Measurements from ENCODE around the gene ZBTB7C.

Gene ZBTB7C

GRCh38 chr18:48254077-48254602, 155.0 kb downstream of the ZBTB7C start:
- DNase-seq (ENCODE audit: low spot score) = no peak

GRCh38 chr18:48252525-48252924, 156.7 kb downstream of the ZBTB7C start:
- DNase-seq (ENCODE audit: low spot score) = no peak

GRCh38 chr18:48250918-48251317, 158.3 kb downstream of the ZBTB7C start:
- DNase-seq (ENCODE audit: low spot score) = no peak

- no peak for DNase-seq (ENCODE audit: low spot score)
Measured at GRCh38 chr18:48250362-48250907, 158.7 kb downstream of the ZBTB7C start.

- DNase-seq (ENCODE audit: low spot score) = no peak
Measured at GRCh38 chr18:48249854-48250253, 159.3 kb downstream of the ZBTB7C start.

GRCh38 chr18:48244530-48244929, 164.7 kb downstream of the ZBTB7C start:
- no peak for DNase-seq (ENCODE audit: low spot score)

- DNase-seq (ENCODE audit: low spot score) = no peak
Measured at GRCh38 chr18:48238636-48239035, 170.5 kb downstream of the ZBTB7C start.

GRCh38 chr18:48238206-48238605, 171.0 kb downstream of the ZBTB7C start:
- peak; percentile 22 for DNase-seq (ENCODE audit: low spot score)

- DNase-seq (ENCODE audit: low spot score) = no peak
Measured at GRCh38 chr18:48236822-48237221, 172.4 kb downstream of the ZBTB7C start.

GRCh38 chr18:48230467-48231113, 178.6 kb downstream of the ZBTB7C start:
- peak; percentile 60 for DNase-seq (ENCODE audit: low spot score)

GRCh38 chr18:48229552-48229981, 179.6 kb downstream of the ZBTB7C start:
- no peak for DNase-seq (ENCODE audit: low spot score)

- no peak for DNase-seq (ENCODE audit: low spot score)
Measured at GRCh38 chr18:48228841-48229240, 180.3 kb downstream of the ZBTB7C start.

GRCh38 chr18:48228301-48228715, 180.9 kb downstream of the ZBTB7C start:
- DNase-seq (ENCODE audit: low spot score) = peak; percentile 5

- DNase-seq (ENCODE audit: low spot score) = peak; percentile 79
Measured at GRCh38 chr18:48227206-48227605, 182.0 kb downstream of the ZBTB7C start.

- DNase-seq (ENCODE audit: low spot score) = no peak
Measured at GRCh38 chr18:48226401-48226800, 182.8 kb downstream of the ZBTB7C start.

GRCh38 chr18:48222118-48222517, 187.1 kb downstream of the ZBTB7C start:
- DNase-seq (ENCODE audit: low spot score) = peak; percentile 66

- DNase-seq (ENCODE audit: low spot score) = no peak
Measured at GRCh38 chr18:48219810-48220499, 189.2 kb downstream of the ZBTB7C start.

GRCh38 chr18:48219037-48219809, 190.0 kb downstream of the ZBTB7C start:
- DNase-seq (ENCODE audit: low spot score) = no peak

GRCh38 chr18:48218285-48219022, 190.7 kb downstream of the ZBTB7C start:
- DNase-seq (ENCODE audit: low spot score) = no peak

- no peak for DNase-seq (ENCODE audit: low spot score)
Measured at GRCh38 chr18:48217258-48218250, 191.6 kb downstream of the ZBTB7C start.
